HepG2 (cell line): ENCODE data around the gene SLC11A1. TPM values are rescaled to one million over a fixed set of nuclear protein-coding genes. Genes with fewer than 3 reads are reported as not detected.

Experiments used
- ATAC-seq: fragments of 200-7000 bp; cut with Tn5 transposase; 3 replicates; pipeline ENCODE4 v1.9.1; 2020; ENCODE audit warnings: mild to moderate bottlenecking, moderate library complexity
- BruUV-seq: library from RNA; stranded (reverse); fragments of 400-500 nt; replicated peaks from 2 replicates; lab custom pipeline; 2021; lab: Mats Ljungman, UMichigan
- CTCF ChIA-PET: fragments of 300-600 bp; formaldehyde crosslinking; extraction: SDS; loops from one replicate; lab custom pipeline; 2021; ENCODE audit warnings: low total read pairs, inconsistent platforms, low intra/inter-chr PET ratio; lab: Yijun Ruan, JAX
- POLR2A ChIA-PET: fragments of 350-600 bp; sonication (Branson Sonifier 250); formaldehyde crosslinking; loops from one replicate; lab custom pipeline; 2020; ENCODE audit warnings: antibody characterized with exemption, inconsistent platforms; lab: Yijun Ruan, JAX
- DNase-seq: peaks from one replicate; pipeline ENCODE4 v3.0.0-alpha.2; 2015; ENCODE audit warnings: low spot score
- FAIRE-seq: peaks from 3 replicates; lab custom pipeline; 2011; peaks lifted over from hg19 to GRCh38; lab: Jason Lieb, UNC
- H2AFZ ChIP-seq: one replicate; pipeline ENCODE4 v1.6.1; 2011; ENCODE audit warnings: low read length, inconsistent platforms
- H3K27ac ChIP-seq: fragments of 300-600 bp; 3 replicates; pipeline ENCODE4 v1.8.0; 2011; ENCODE audit warnings: mixed run types, mild to moderate bottlenecking, mixed read lengths, low read length, inconsistent platforms; ENCODE audit not compliant: insufficient read depth; ENCODE audit errors: extremely low read length
- H3K27me3 ChIP-seq, 2 experiments: fragments of 200-600 bp in 1 of 2; 2 replicates in 1 of 2; 3 replicates in 1 of 2; pipeline versions ENCODE4 v1.6.0 to v1.8.0; 2011; ENCODE audit warnings: low read length in 2 of 2, mild to moderate bottlenecking in 2 of 2, moderate library complexity in 2 of 2, inconsistent platforms in 1 of 2; ENCODE audit not compliant: insufficient read depth in 2 of 2, control insufficient read depth in 1 of 2
- H3K36me3 ChIP-seq, 2 experiments: fragments of 200-600 bp in 1 of 2; replicated peaks in 1 of 2; 2 replicates in 1 of 2; 3 replicates in 1 of 2; pipeline versions ENCODE4 v1.5.1 to v1.8.0; 2011; ENCODE audit warnings: low read length in 2 of 2, inconsistent platforms in 1 of 2; ENCODE audit not compliant: insufficient read depth in 2 of 2, control insufficient read depth in 1 of 2
- H3K4me1 ChIP-seq: 2 replicates; pipeline ENCODE4 v1.5.1; 2012; ENCODE audit warnings: low read length, inconsistent platforms; ENCODE audit not compliant: insufficient read depth
- H3K4me2 ChIP-seq: 2 replicates; pipeline ENCODE4 v1.6.0; 2011; ENCODE audit warnings: low read depth, low read length, inconsistent platforms
- H3K4me3 ChIP-seq, 3 experiments: fragments of 200-600 bp in 1 of 3; sonication (generic), shearing (Covaris generic) in 1 of 3; replicated peaks in 1 of 3; 2 replicates each; pipeline ENCODE4 v1.5.1; 2011 to 2016; ENCODE audit warnings: low read length in 3 of 3, inconsistent platforms in 2 of 3, low read depth in 2 of 3, mild to moderate bottlenecking in 2 of 3, control low read depth in 1 of 3, mixed read lengths in 1 of 3; ENCODE audit not compliant: insufficient read depth in 1 of 3
- H3K79me2 ChIP-seq: one replicate; pipeline ENCODE4 v1.6.1; 2011; ENCODE audit warnings: low read length, inconsistent platforms; ENCODE audit not compliant: insufficient read depth
- H3K9ac ChIP-seq: 2 replicates; pipeline ENCODE4 v1.6.0; 2011; ENCODE audit warnings: mild to moderate bottlenecking, low read depth, low read length, inconsistent platforms; ENCODE audit not compliant: insufficient read depth
- H3K9me3 ChIP-seq: 2 replicates; pipeline ENCODE4 v1.5.1; 2012; ENCODE audit warnings: mild to moderate bottlenecking, low read length
- H4K20me1 ChIP-seq: 2 replicates; pipeline ENCODE4 v1.6.0; 2011; ENCODE audit warnings: inconsistent platforms, mild to moderate bottlenecking, low read length, moderate library complexity; ENCODE audit not compliant: insufficient read depth
- AHR ChIP-seq: IDR thresholded peaks from 2 replicates; pipeline ENCODE4 v1.6.1; 2018; ENCODE audit warnings: missing genetic modification reagents, missing compliant biosample characterization
- ARID5B ChIP-seq: IDR thresholded peaks from 2 replicates; pipeline ENCODE4 v1.4.0; 2020; ENCODE audit warnings: mild to moderate bottlenecking, missing genetic modification reagents
- CEBPB ChIP-seq: IDR thresholded peaks from 2 replicates; pipeline ENCODE4 v1.6.1; 2011; ENCODE audit warnings: low read depth, low read length, improper control_type of control experiment, borderline replicate concordance
- FLYWCH1 ChIP-seq: sonication (generic); formaldehyde crosslinking; IDR thresholded peaks from 2 replicates; pipeline ENCODE4 v1.8.1; 2023; ENCODE audit warnings: mild to moderate bottlenecking, missing genetic modification reagents
- KDM2A ChIP-seq: sonication (generic); formaldehyde crosslinking; IDR thresholded peaks from 2 replicates; pipeline ENCODE4 v1.4.0; 2020; ENCODE audit warnings: low read depth, missing genetic modification reagents, borderline replicate concordance
- KDM5B ChIP-seq: sonication (generic); formaldehyde crosslinking; IDR thresholded peaks from 2 replicates; pipeline ENCODE4 v1.4.0; 2020; ENCODE audit warnings: missing genetic modification reagents, mild to moderate bottlenecking, borderline replicate concordance
- KLF13 ChIP-seq: sonication (generic); formaldehyde crosslinking; IDR thresholded peaks from 2 replicates; pipeline ENCODE4 v1.4.0; 2020; ENCODE audit warnings: mild to moderate bottlenecking, missing genetic modification reagents
- MATR3 ChIP-seq: sonication (generic); formaldehyde crosslinking; IDR thresholded peaks from 2 replicates; pipeline ENCODE4 v1.4.0; 2020; ENCODE audit warnings: missing genetic modification reagents
- MTA1 ChIP-seq: sonication (generic); formaldehyde crosslinking; IDR thresholded peaks from 2 replicates; pipeline ENCODE4 v1.4.0; 2020; ENCODE audit warnings: missing genetic modification reagents, mild to moderate bottlenecking, borderline replicate concordance
- MXD4 ChIP-seq: IDR thresholded peaks from 2 replicates; pipeline ENCODE4 v1.6.1; 2016; ENCODE audit warnings: mild to moderate bottlenecking, missing biosample characterization, missing genetic modification reagents
- SIN3B ChIP-seq: fragments of 150-350 bp; IDR thresholded peaks from 2 replicates; pipeline ENCODE4 v1.6.1; 2014; ENCODE audit warnings: low read length
- ZFP41 ChIP-seq: sonication (generic); formaldehyde crosslinking; IDR thresholded peaks from 2 replicates; pipeline ENCODE4 v1.4.0; 2020; ENCODE audit warnings: mild to moderate bottlenecking, missing genetic modification reagents, borderline replicate concordance
- ZMYM3 ChIP-seq: sonication (generic); formaldehyde crosslinking; IDR thresholded peaks from 2 replicates; pipeline ENCODE4 v1.5.1; 2020; ENCODE audit warnings: mild to moderate bottlenecking, missing genetic modification reagents
- ZNF510 ChIP-seq: sonication (generic); formaldehyde crosslinking; IDR thresholded peaks from 2 replicates; pipeline ENCODE4 v1.4.0; 2020; ENCODE audit warnings: low read depth, mild to moderate bottlenecking, missing genetic modification reagents
- ZNF570 ChIP-seq: sonication (generic); formaldehyde crosslinking; IDR thresholded peaks from 2 replicates; pipeline ENCODE4 v1.4.0; 2020; ENCODE audit warnings: mild to moderate bottlenecking, missing genetic modification reagents, borderline replicate concordance
- ZNF574 ChIP-seq: sonication (generic); formaldehyde crosslinking; IDR thresholded peaks from 2 replicates; pipeline ENCODE4 v1.4.0; 2020; ENCODE audit warnings: missing genetic modification reagents
- ZNF652 ChIP-seq: IDR thresholded peaks from 2 replicates; pipeline ENCODE4 v1.6.1; 2016; ENCODE audit warnings: low read depth, borderline replicate concordance
- ZNF713 ChIP-seq: sonication (generic); formaldehyde crosslinking; IDR thresholded peaks from 2 replicates; pipeline ENCODE4 v1.4.0; 2020; ENCODE audit warnings: mild to moderate bottlenecking, missing genetic modification reagents
- WGBS: methylation state at CpG from one replicate; pipeline ENCODE4 v1.1.6; 2017; ENCODE audit warnings: low lambda C conversion rate; 5-methylcytosine and 5-hydroxymethylcytosine counted together
- in situ Hi-C: cut with HindIII; loops from 2 replicates; pipeline ENCODE4 v1.10.0; 2017; ENCODE audit warnings: low pct_unique_long_range_greater_than_20kb; ENCODE audit not compliant: extremely low pct_ligation_motif_present
- intact Hi-C: fragments of 100-400 bp; cut with micrococcal nuclease; formaldehyde crosslinking; loops from one replicate; pipeline ENCODE4 v1.10.0; 2022; ENCODE audit not compliant: unreplicated experiment
- polyA plus RNA-seq, 8 experiments: library from polyadenylated mRNA; depleted of rRNA in 3 of 8; stranded (reverse) in 7 of 8; unstranded in 1 of 8; fragments of >200 nt; fragmentation: Illumina TruSeq in 4 of 8; extraction: Trizol in 4 of 8; gene quantifications; 2 replicates each; pipeline versions ENCODE4 v1.2.1 to v1.2.3, GENCODE V29; 2011 to 2016; ENCODE audit warnings: low read depth in 4 of 8, missing spikeins in 1 of 8, mixed read lengths in 1 of 8; ENCODE audit not compliant: insufficient read depth in 1 of 8
- total RNA-seq, 5 experiments: library from RNA; depleted of rRNA; stranded (reverse); fragments of >200 nt; fragmentation: Illumina TruSeq; extraction: Trizol; gene quantifications; 2 replicates each; pipeline ENCODE4 v1.2.3, GENCODE V29; 2016; ENCODE audit warnings: low read depth in 1 of 5

Gene SLC11A1
- total and polyA plus RNA-seq, 2 of the 13 experiments (the other 11 are each of a cell fraction or from before 2014, with no cell fraction given), result 0.33 to 2.3 TPM

GRCh38 chr2:218389333-218390150 is 7.5 kb downstream of the SLC11A1 start:
- in situ Hi-C loops, result no loop called here
- Histone ChIP-seq H4K20me1 (no peaks in the 10 kb centered on the region), H3K27ac (peak overlapping the region; percentile 41), H3K9me3 (no peaks in the 10 kb centered on the region), H3K4me3 (peak overlapping the region; percentile 1 to 57 (median 27); a peak in 5 of 6 replicates), H3K4me1 (peaks cover 81% of the 10 kb centered on the region), H3K27me3 (peaks cover 2 to 5% of the 10 kb centered on the region in 2 experiments; a peak in 3 of 5 replicates), H2AFZ (peak overlapping the region; percentile 83), H3K79me2 (no peaks in the 10 kb centered on the region), H3K9ac (peak overlapping the region; percentile 61), H3K4me2 (peak overlapping the region; percentile 79), H3K36me3 (no peaks in the 10 kb centered on the region)
- peak; percentile 70 for ATAC-seq
- TSS peak; percentile 77 for BruUV-seq
- DNase-seq, result peak; percentile 79
- CTCF ChIA-PET, result interaction anchor here (1.2 kb wide), 1 partner anchor 88 kb away, joined by 4 read pairs; no protein-coding TSS in a partner anchor
- FAIRE-seq, result peak; percentile 66
- WGBS, result 34% methylated on average over 14 of the region's 17 CpGs
- POLR2A ChIA-PET, result interaction anchor here (0.7 to 2.6 kb wide), 9 partner anchors 11 to 171 kb away, joined by 3 to 14 read pairs (median 5); partner anchors contain the start of gene CTDSP1
- intact Hi-C loops, result loop anchor here (10.0 kb wide), 1 partner anchor 205 kb away; no protein-coding TSS in a partner anchor
- TF ChIP-seq SIN3B, result no peak
- no peak for TF ChIP-seq FLYWCH1 (CRISPR knock-in tag)
- TF ChIP-seq ARID5B (CRISPR knock-in tag), result peak; percentile 40; the same call in 1 of the 2 replicates
- no peak for TF ChIP-seq ZFP41 (CRISPR knock-in tag)
- TF ChIP-seq ZNF510 (CRISPR knock-in tag), result no peak
- TF ChIP-seq KDM2A (CRISPR knock-in tag), result peak; percentile 42; the same call in 1 of the 2 replicates
- no peak for TF ChIP-seq MXD4 (CRISPR knock-in tag)
- TF ChIP-seq ZNF652 (CRISPR knock-in tag), result no peak
- TF ChIP-seq MTA1, result no peak
- peak; percentile 11; the same call in 1 of the 2 replicates for TF ChIP-seq ZNF574
- peak; percentile 64; the same call in 1 of the 2 replicates for TF ChIP-seq KDM5B
- no peak for TF ChIP-seq KLF13
- TF ChIP-seq AHR (CRISPR knock-in tag), result no peak
- no peak for TF ChIP-seq ZNF713 (CRISPR knock-in tag)
- TF ChIP-seq MATR3, result no peak
- TF ChIP-seq CEBPB, result peak; percentile 32; the same call in 1 of the 2 replicates
- TF ChIP-seq ZNF570 (CRISPR knock-in tag), result no peak
- TF ChIP-seq ZMYM3 (CRISPR knock-in tag), result peak; percentile 96
